K562 (cell line): ENCODE data around the gene DENND2A. TPM values are rescaled to one million over a fixed set of nuclear protein-coding genes. Genes with fewer than 3 reads are reported as not detected.

Source experiments
- ATAC-seq: fragments of 200-7000 bp; cut with Tn5 transposase; 3 replicates; pipeline ENCODE4 v1.9.1; 2020; ENCODE audit warnings: moderate library complexity
- BruUV-seq: library from RNA; stranded (reverse); fragments of 400-500 nt; replicated peaks from 2 replicates; lab custom pipeline; 2021; lab: Mats Ljungman, UMichigan
- CTCF ChIA-PET: fragments of 300-600 bp; formaldehyde crosslinking; extraction: SDS; loops from one replicate; lab custom pipeline; 2021; ENCODE audit warnings: low intra/inter-chr PET ratio; lab: Yijun Ruan, JAX
- POLR2A ChIA-PET: fragments of 300-600, 350-650 bp; sonication (Branson Sonifier 250); formaldehyde crosslinking; extraction: SDS; loops from one replicate; lab custom pipeline; 2021; ENCODE audit warnings: antibody characterized with exemption, inconsistent platforms; lab: Yijun Ruan, JAX
- DNase-seq, 4 experiments: peaks; one replicate each; pipeline versions ENCODE4 v3.0.0 to v3.0.0-alpha.2; 2011 to 2018; ENCODE audit warnings: low spot score in 3 of 4, mixed read lengths in 3 of 4; ENCODE audit errors: extremely low read depth in 1 of 4
- FAIRE-seq: peaks from 2 replicates; lab custom pipeline; 2011; peaks lifted over from hg19 to GRCh38; lab: Jason Lieb, UNC
- H2AFZ ChIP-seq: 2 replicates; pipeline ENCODE4 v1.6.0; 2011; ENCODE audit warnings: low read depth, low read length, control low read depth, inconsistent platforms
- H3K27ac ChIP-seq: fragments of 200-600 bp; 3 replicates; pipeline ENCODE4 v1.8.0; 2011; ENCODE audit warnings: low read depth, mild to moderate bottlenecking, control low read depth, inconsistent platforms, low read length, moderate library complexity, mixed read lengths; ENCODE audit errors: extremely low read depth
- H3K27me3 ChIP-seq, 2 experiments: fragments of 300-600 bp in 1 of 2; 2 replicates in 1 of 2; 3 replicates in 1 of 2; pipeline versions ENCODE4 v1.6.0 to v1.8.0; 2011; ENCODE audit warnings: inconsistent platforms in 2 of 2, low read length in 2 of 2, mild to moderate bottlenecking in 1 of 2, mixed read lengths in 1 of 2, moderate library complexity in 1 of 2; ENCODE audit not compliant: control insufficient read depth in 2 of 2, insufficient read depth in 2 of 2
- H3K36me3 ChIP-seq: fragments of 300-600 bp; 3 replicates; pipeline ENCODE4 v1.8.0; 2011; ENCODE audit warnings: mild to moderate bottlenecking, low read length, inconsistent platforms; ENCODE audit not compliant: control insufficient read depth, insufficient read depth
- H3K4me1 ChIP-seq, 2 experiments: fragments of 200-600 bp in 1 of 2; replicated peaks in 1 of 2; 2 replicates in 1 of 2; 3 replicates in 1 of 2; pipeline versions ENCODE4 v1.5.1 to v1.8.0; 2011; ENCODE audit warnings: inconsistent platforms in 2 of 2, low read length in 2 of 2, mild to moderate bottlenecking in 1 of 2, mixed read lengths in 1 of 2, moderate library complexity in 1 of 2; ENCODE audit not compliant: control insufficient read depth in 2 of 2, insufficient read depth in 2 of 2
- H3K4me2 ChIP-seq: 2 replicates; pipeline ENCODE4 v1.6.1; 2011; ENCODE audit warnings: low read length, control low read depth, inconsistent platforms, mixed read lengths; ENCODE audit not compliant: insufficient read depth
- H3K4me3 ChIP-seq: fragments of 200-600 bp; sonication (generic), shearing (Covaris generic); 2 replicates; pipeline ENCODE4 v1.5.1; 2016; ENCODE audit warnings: control low read depth, inconsistent platforms
- H3K79me2 ChIP-seq: fragments of 200-600 bp; 3 replicates; pipeline ENCODE4 v1.8.0; 2011; ENCODE audit warnings: low read length, inconsistent platforms; ENCODE audit not compliant: control insufficient read depth, insufficient read depth
- H3K9ac ChIP-seq, 2 experiments: 2 replicates each; pipeline versions ENCODE4 v1.6.0 to v1.6.1; 2011; ENCODE audit warnings: low read depth in 2 of 2, low read length in 2 of 2, control low read depth in 1 of 2, inconsistent platforms in 1 of 2, mild to moderate bottlenecking in 1 of 2, mixed read lengths in 1 of 2; ENCODE audit not compliant: insufficient read depth in 1 of 2
- H3K9me1 ChIP-seq: one replicate; pipeline ENCODE4 v1.6.0; 2011; ENCODE audit warnings: inconsistent platforms, mild to moderate bottlenecking, low read length, moderate library complexity; ENCODE audit not compliant: control insufficient read depth, insufficient read depth
- H3K9me3 ChIP-seq: replicated peaks from 2 replicates; pipeline ENCODE4 v1.5.1; 2011; ENCODE audit warnings: low read depth, low read length, inconsistent platforms; ENCODE audit not compliant: control insufficient read depth, insufficient read depth
- H4K20me1 ChIP-seq: replicated peaks from 2 replicates; pipeline ENCODE4 v1.6.1; 2011; ENCODE audit warnings: low read length, inconsistent platforms, mixed read lengths; ENCODE audit not compliant: control insufficient read depth, insufficient read depth
- CAMTA2 ChIP-seq: fragments of 250-450 bp; sonication (Bioruptor Pico); conservative IDR thresholded peaks from 2 replicates; pipeline ENCODE4 v1.5.1; 2022
- MEF2D ChIP-seq: conservative IDR thresholded peaks from 2 replicates; pipeline ENCODE4 v1.6.1; 2016; ENCODE audit warnings: low read depth, missing genetic modification characterization, missing compliant biosample characterization
- SP2 ChIP-seq: IDR thresholded peaks from 2 replicates; pipeline ENCODE4 v1.6.1; 2011; ENCODE audit warnings: mild to moderate bottlenecking, low read depth, low read length, moderate library complexity; ENCODE audit not compliant: poor library complexity, severe bottlenecking; ENCODE audit errors: extremely low read depth
- TCF7 ChIP-seq: sonication (generic); IDR thresholded peaks from 2 replicates; pipeline ENCODE4 v1.6.1; 2016; ENCODE audit warnings: antibody characterized with exemption, borderline replicate concordance
- TEAD4 ChIP-seq, 2 experiments: sonication (generic) in 1 of 2; formaldehyde crosslinking in 1 of 2; IDR thresholded peaks; 2 replicates each; pipeline versions ENCODE4 v1.6.1 to v1.8.0; 2012 to 2022; ENCODE audit warnings: borderline replicate concordance in 1 of 2, inconsistent platforms in 1 of 2, low read length in 1 of 2, mild to moderate bottlenecking in 1 of 2, missing genetic modification reagents in 1 of 2
- WGBS: fragments of 100-300 bp; shearing (Covaris generic); methylation state at CpG from one replicate; pipeline ENCODE4 v1.1.6; 2016; ENCODE audit warnings: low coverage, mixed read lengths; ENCODE audit not compliant: insufficient coverage; ENCODE audit errors: missing lambda C conversion rate; 5-methylcytosine and 5-hydroxymethylcytosine counted together
- in situ Hi-C: fragments of 300-500 bp; cut with MboI; formaldehyde crosslinking; loops from 4 replicates; pipeline ENCODE4 v1.15.0; 2018; ENCODE audit warnings: inconsistent platforms, mixed read lengths
- intact Hi-C: fragments of 100-400 bp; cut with micrococcal nuclease; formaldehyde crosslinking; loops from 2 replicates; pipeline ENCODE4 v1.14.2; 2022
- polyA plus RNA-seq, 8 experiments: library from polyadenylated mRNA; depleted of rRNA in 4 of 8; stranded (reverse) in 5 of 8; unstranded in 3 of 8; fragments of >200 nt; fragmentation: Nextera tagmentation in 2 of 8; fragmentation: Illumina TruSeq in 1 of 8; extraction: Ambion mirVana in 2 of 8; extraction: Trizol in 1 of 8; gene quantifications; 2 replicates each; pipeline versions ENCODE4 v1.2.1 to v1.2.3, GENCODE V29; 2011 to 2014; ENCODE audit warnings: inconsistent platforms in 1 of 8, missing spikeins in 1 of 8
- total RNA-seq, 7 experiments: library from RNA; depleted of rRNA in 6 of 7; stranded (reverse); fragments of >200 nt in 6 of 7; fragmentation: Illumina TruSeq in 2 of 7; extraction: Trizol in 2 of 7; gene quantifications; 2 replicates each; pipeline versions ENCODE4 v1.2.1 to v1.2.3, GENCODE V29; 2011 to 2021; ENCODE audit warnings: low replicate concordance in 1 of 7
- TF ChIP-seq, protein P1 (sequence below): fragments of 250-450 bp; sonication (Bioruptor Pico); IDR thresholded peaks from 2 replicates; pipeline ENCODE4 v1.5.0; 2021; ENCODE audit warnings: mild to moderate bottlenecking, borderline replicate concordance
- TF ChIP-seq, protein P2 (sequence below): sonication (generic); formaldehyde crosslinking; IDR thresholded peaks from 2 replicates; pipeline ENCODE4 v1.8.1; 2022; ENCODE audit warnings: missing genetic modification reagents
- TF ChIP-seq, protein P3 (sequence below), 2 experiments: fragments of 450-650 bp in 1 of 2; sonication (generic) in 1 of 2; formaldehyde crosslinking; conservative IDR thresholded peaks; 2 replicates each; pipeline versions ENCODE4 v1.4.0 to v1.8.1; 2020 to 2022; ENCODE audit warnings: mild to moderate bottlenecking in 1 of 2, missing genetic modification reagents in 1 of 2

The DENND2A gene
- total and polyA plus RNA-seq, 9 of the 15 experiments (the other 6 are each of a cell fraction or from before 2014, with no cell fraction given), result not detected

DNA sequence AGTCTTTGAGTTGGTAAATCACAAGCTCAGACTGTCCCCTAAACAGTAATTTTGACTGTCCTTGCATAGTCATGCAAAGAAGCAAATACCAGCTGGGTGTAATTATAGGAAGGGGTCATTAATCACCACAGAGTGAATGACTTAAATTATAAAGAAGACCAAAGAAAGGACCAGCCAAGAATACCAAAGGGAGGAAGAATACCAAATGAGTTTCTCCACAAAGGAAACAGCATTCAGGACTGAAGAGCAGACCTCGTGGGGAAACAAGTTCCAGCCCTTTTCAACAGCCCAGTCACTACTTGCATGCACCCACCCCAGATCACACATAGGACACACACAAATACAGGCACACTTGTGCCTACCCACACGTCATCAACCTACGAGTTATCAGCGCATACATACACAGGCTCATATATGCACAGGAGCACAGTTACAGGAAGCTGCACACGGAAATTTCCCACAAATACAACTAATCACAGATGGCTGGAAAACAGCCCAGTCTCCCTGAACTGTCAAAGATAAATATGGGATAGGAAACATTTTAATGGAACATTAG, 77.6 kb downstream of the DENND2A start:
- POLR2A ChIA-PET, result interaction anchor here (0.7 to 1.1 kb wide), 2 partner anchors 20 to 1487 kb away, joined by 3 read pairs; no protein-coding TSS in a partner anchor
- TF ChIP-seq TEAD4 (IDR thresholded peaks at IDR 0.05; ENCODE audit: low read length) (no peak), TEAD4 (CRISPR knock-in tag; IDR thresholded peaks at IDR 0.05; ENCODE audit: borderline replicate concordance) (no peak), TCF7 (no peak), SP2 (no peak), MEF2D (tag) (no peak), CAMTA2 (CRISPR knock-in tag) (no peak)
- TF ChIP-seq, protein P1, sequence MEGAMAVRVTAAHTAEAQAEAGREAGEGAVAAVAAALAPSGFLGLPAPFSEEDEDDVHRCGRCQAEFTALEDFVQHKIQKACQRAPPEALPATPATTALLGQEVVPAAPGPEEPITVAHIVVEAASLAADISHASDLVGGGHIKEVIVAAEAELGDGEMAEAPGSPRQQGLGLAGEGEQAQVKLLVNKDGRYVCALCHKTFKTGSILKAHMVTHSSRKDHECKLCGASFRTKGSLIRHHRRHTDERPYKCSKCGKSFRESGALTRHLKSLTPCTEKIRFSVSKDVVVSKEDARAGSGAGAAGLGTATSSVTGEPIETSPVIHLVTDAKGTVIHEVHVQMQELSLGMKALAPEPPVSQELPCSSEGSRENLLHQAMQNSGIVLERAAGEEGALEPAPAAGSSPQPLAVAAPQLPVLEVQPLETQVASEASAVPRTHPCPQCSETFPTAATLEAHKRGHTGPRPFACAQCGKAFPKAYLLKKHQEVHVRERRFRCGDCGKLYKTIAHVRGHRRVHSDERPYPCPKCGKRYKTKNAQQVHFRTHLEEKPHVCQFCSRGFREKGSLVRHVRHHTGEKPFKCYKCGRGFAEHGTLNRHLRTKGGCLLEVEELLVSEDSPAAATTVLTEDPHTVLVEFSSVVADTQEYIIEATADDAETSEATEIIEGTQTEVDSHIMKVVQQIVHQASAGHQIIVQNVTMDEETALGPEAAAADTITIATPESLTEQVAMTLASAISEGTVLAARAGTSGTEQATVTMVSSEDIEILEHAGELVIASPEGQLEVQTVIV (CRISPR knock-in tag), result no peak
- TF ChIP-seq, protein P2, sequence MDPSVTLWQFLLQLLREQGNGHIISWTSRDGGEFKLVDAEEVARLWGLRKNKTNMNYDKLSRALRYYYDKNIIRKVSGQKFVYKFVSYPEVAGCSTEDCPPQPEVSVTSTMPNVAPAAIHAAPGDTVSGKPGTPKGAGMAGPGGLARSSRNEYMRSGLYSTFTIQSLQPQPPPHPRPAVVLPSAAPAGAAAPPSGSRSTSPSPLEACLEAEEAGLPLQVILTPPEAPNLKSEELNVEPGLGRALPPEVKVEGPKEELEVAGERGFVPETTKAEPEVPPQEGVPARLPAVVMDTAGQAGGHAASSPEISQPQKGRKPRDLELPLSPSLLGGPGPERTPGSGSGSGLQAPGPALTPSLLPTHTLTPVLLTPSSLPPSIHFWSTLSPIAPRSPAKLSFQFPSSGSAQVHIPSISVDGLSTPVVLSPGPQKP, result no peak
- TF ChIP-seq, protein P3, sequence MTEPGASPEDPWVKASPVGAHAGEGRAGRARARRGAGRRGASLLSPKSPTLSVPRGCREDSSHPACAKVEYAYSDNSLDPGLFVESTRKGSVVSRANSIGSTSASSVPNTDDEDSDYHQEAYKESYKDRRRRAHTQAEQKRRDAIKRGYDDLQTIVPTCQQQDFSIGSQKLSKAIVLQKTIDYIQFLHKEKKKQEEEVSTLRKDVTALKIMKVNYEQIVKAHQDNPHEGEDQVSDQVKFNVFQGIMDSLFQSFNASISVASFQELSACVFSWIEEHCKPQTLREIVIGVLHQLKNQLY (CRISPR knock-in tag; conservative IDR thresholded peaks at IDR 0.05), result no peak

More for the DNA sequence above, 77.6 kb downstream of the DENND2A start:
- ATAC-seq, result no peak
- in situ Hi-C loops, result no loop called here
- CTCF ChIA-PET, result no interaction called here
- Histone ChIP-seq H4K20me1 (0 out of 2 replicates have a peak, but pooled peaks cover 2% of the 10 kb centered on the region), H3K9me3 (no peaks in the 10 kb centered on the region), H3K4me3 (no peak overlapping the region), H3K9ac (no peak overlapping the region), H3K79me2 (no peaks in the 10 kb centered on the region), H2AFZ (no peak overlapping the region), H3K4me1 (no peaks in the 10 kb centered on the region), H3K4me2 (no peak overlapping the region), H3K9me1 (no peaks in the 10 kb centered on the region), H3K27ac (no peak overlapping the region), H3K36me3 (no peaks in the 10 kb centered on the region), H3K27me3 (peaks cover 53 to 87% of the 10 kb centered on the region in 2 experiments)
- FAIRE-seq, result no peak
- WGBS, result 7% methylated on average over 5 of the region's 5 CpGs
- BruUV-seq, result no TSS peak
- intact Hi-C loops, result no loop called here
- DNase-seq, result no peak
